NCI-H345 treated with DMSO at 0.1 percent for 48 hours (cell line): ENCODE results near the gene SPP1.
"Not testable (repeated sequence)": the region's sequence is repeated elsewhere in the genome, so short reads cannot be mapped to it uniquely, and the experiment has no call there.

ENCODE experiments used
- DNase-seq: peaks from one replicate; lab custom pipeline; 2025; ENCODE audit not compliant: unreplicated experiment; lab: John Stamatoyannopoulos, UW

SPP1 gene

DNA sequence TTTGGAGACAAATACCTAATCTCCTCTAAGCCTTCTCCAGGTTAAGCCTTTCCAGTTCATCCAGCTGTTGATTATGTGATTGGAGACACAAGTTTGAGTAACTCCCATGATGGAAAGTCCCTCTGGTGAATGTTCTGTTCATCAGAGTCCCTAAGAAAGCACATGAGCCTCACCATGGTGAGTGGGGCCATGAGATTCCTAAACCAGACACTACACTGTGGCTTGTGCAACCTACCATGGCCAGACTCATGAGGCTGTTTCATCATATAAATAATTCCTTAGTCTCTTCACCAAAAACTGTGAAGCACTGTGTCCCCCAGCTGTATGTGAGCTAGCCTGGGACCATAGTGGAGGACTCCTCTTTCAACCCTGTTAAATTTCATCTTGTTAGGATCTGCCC, 46.3 kb downstream of the SPP1 start:
- DNase-seq, result no peak

DNA sequence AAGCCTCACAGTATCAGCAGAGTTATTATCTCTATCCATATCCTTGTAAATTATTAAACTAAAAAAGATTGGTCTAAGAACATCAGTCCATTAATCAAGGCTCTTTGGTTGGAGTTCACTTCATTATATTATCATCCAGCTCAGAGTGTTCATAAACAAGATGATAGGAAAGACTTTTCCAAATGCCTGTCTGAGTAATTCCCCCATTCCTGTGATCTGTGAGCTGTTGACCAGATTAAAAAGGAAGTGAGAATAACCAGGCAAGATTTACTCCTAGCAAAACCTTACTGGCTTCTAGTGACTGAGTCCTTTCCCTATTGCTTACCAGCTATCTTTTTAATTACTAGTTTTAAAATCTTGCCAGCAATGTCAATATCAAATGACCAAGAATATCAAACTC, 46.8 kb downstream of the SPP1 start:
- DNase-seq, result no peak

DNA sequence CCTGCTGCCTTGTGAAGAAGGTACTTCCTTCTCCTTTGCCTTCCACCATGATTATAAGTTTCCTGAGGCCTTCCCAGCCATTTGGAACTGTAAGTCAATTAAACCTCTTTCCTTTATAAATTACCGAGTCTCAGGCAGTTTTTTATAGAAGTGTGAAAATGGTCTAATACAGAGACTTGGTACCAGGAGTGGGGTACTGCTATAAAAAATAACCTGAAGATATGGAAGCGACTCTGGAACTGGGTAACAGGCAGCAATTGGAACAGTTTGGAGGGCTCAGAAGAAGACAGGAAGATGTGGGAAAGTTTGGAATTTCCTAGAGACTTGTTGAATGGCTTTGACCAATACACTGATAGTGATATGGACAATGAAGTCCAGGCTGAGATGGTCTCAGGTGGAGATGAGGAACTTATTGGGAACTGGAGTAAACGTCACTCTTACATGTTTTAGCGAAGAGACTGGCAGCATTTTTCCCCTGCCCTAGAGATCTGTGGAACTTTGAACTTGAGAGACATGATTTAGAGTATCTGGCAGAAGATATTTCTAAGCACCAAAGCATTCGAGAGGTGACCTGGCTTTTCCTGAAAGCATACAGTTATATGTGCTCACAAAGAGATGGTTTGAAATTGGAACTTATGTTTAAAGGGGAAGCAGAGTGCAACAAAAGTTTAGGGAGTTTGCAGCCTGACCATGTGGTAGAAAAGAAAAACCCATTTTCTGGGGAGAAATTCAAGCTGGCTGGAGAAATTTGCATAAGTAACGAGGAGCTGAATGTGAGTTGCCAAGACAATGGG, 50.6 kb downstream of the SPP1 start:
- not testable (repeated sequence) for DNase-seq

DNA sequence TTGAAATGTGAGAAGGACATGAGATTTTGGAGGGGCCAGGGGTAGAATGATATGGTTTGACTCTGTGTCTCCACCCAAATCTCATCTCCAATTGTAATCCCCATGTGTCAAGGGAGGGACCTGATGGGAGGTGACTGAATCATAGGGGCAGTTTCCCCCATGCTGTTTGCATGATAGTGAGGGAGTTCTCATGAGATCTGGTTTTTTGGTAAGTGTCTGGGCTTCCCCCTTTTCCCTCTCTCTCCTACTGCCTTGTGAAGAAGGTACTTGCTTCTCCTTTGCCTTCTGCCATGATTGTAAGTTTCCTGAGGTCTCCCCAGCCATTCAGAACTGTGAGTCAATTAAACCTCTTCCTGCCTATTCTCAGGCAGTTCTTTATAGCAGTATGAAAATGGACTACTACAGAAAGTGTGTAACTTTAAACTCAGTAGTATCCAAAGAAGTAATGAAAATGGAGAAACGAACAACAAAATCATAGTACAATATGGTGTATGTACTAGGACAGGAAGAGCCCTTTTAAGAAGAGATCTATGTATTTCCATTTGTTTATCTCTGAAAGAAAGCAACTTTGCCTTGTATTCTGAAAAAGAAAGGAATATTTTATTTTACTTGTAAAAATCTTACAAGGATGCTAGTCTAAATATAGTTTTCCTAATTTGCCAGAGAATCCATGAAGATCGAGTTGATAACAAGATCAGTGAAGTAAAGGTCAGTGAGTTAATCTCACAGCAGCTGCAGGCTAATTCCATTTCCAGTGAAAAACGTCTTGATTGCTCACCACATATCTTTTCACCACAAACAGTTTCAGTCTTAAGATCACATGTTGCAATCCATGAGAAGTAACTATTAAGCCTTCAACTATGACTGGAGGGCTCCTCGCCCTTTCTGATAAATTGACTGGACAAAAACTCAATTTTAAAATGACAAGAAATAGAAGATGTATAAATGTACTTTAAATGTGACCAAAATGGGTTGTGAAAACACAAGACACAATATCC, 52.4 kb downstream of the SPP1 start:
- no peak for DNase-seq

DNA sequence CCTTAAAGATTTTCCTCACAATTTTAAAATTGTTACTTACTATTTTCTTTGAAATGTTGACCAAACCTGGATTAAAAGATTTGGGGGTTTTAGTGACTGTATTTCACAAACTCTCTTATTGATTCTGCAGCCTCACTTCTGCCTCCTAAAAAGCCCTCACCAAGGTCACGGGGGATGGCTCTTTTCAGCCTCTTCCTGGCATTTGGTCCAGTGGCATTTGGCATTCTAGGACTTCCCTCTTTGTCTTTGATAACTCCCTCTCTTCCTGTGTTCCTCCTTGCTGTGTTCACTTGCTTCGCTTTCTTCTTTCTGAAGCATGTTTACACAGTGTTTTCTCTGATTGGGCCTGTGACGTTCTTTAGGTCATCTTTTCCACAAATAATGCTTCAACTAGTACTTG, 53.4 kb downstream of the SPP1 start:
- DNase-seq, result no peak

DNA sequence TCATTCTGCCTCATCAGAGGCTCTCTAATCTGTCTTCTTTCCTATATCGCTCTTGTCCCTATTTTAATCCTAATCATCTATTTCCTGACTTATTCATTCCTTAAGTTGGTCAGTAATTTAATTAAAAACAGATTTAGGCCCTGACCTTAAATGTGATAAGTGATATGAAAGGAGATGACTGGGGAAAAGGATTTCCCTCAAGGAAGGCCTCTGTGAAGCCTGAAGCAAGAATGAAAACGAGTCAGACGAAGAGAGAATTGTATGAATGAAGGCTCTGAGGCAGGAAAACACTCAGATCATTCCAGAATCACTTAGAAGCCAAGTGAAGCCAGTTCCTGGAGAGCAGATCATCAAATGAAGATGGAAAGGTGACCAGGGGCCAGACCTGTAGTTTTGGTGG, 54.0 kb downstream of the SPP1 start:
- DNase-seq, result no peak

DNA sequence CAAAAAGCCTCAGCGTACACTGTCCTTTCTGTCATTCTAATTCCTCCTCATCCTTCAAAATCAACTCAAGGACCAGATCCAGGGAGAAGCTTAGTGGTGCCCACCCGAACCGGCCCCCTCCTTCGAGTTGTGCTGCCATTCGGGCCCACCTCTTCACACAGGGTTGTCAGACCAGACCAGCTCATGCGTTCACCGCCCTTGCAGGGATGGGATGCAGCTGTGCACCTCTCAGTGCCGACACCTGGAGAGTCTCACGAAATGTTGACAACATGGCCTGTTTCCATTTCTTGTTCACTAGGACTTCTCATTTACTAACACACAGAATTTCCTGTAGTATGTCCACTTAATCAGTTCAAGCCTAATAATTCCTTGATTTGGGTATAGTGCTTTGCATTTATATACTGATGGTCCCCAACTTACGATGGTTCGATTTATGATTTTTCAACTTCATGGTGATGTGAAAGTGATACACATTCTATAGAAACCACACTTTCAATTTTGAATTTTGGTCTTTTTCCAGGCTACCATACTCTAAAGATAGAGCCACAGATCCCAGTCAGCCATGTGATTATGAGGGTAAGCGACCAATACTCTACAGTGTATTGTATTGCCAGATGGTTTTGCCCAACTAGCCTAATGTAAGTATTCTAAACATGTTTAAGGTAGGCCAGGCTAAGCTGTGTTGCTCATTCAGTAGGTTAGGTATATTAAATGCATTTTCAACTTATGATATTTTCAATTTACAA, 55.2 kb downstream of the SPP1 start:
- no peak for DNase-seq
